HG03196 (cell line): ENCODE data around the gene DDX51.

Experiments used
- ATAC-seq: cut with Tn5 transposase; IDR thresholded peaks from one replicate; pipeline ENCODE4 v1.9.1; 2021; ENCODE audit not compliant: unreplicated experiment

The DDX51 gene

GRCh38 chr12:132179431-132180362 lies 35.6 kb upstream of the DDX51 start:
- no peak for ATAC-seq

- ATAC-seq: no peak
Measured at GRCh38 chr12:132178801-132179401, 34.8 kb upstream of the DDX51 start.

GRCh38 chr12:132178316-132178715 lies 34.2 kb upstream of the DDX51 start:
- no peak for ATAC-seq

- ATAC-seq: no peak
Measured at GRCh38 chr12:132176920-132177551, 32.9 kb upstream of the DDX51 start.

GRCh38 chr12:132176385-132176919 lies 32.3 kb upstream of the DDX51 start:
- no peak for ATAC-seq

- no peak for ATAC-seq
Measured at GRCh38 chr12:132175496-132176384, 31.6 kb upstream of the DDX51 start.

- no peak for ATAC-seq
Measured at GRCh38 chr12:132174839-132175490, 30.8 kb upstream of the DDX51 start.

GRCh38 chr12:132174015-132174838 lies 30.1 kb upstream of the DDX51 start:
- no peak for ATAC-seq

GRCh38 chr12:132173135-132174014 lies 29.3 kb upstream of the DDX51 start:
- ATAC-seq: no peak

- no peak for ATAC-seq
Measured at GRCh38 chr12:132172619-132173018, 28.5 kb upstream of the DDX51 start.

GRCh38 chr12:132171968-132172521 lies 27.9 kb upstream of the DDX51 start:
- ATAC-seq: no peak

GRCh38 chr12:132171293-132171967 lies 27.3 kb upstream of the DDX51 start:
- no peak for ATAC-seq

GRCh38 chr12:132170637-132171292 lies 26.6 kb upstream of the DDX51 start:
- no peak for ATAC-seq

- ATAC-seq: no peak
Measured at GRCh38 chr12:132170094-132170636, 26.0 kb upstream of the DDX51 start.

GRCh38 chr12:132169376-132169775 lies 25.3 kb upstream of the DDX51 start:
- no peak for ATAC-seq

- no peak for ATAC-seq
Measured at GRCh38 chr12:132168311-132169031, 24.4 kb upstream of the DDX51 start.
